PC-9 (cell line): ENCODE data around the gene PHACTR1. TPM values are rescaled to one million over a fixed set of nuclear protein-coding genes. Genes with fewer than 3 reads are reported as not detected.

Experiments used
- BruUV-seq: library from RNA; stranded (reverse); fragments of 400-500 nt; replicated peaks from 2 replicates; lab custom pipeline; 2021; lab: Mats Ljungman, UMichigan
- CTCF ChIA-PET: fragments of 300-600 bp; sonication (Branson Sonifier 250); formaldehyde crosslinking; loops from one replicate; lab custom pipeline; 2022; ENCODE audit warnings: antibody characterized with exemption; lab: Charles Lee
- POLR2A ChIA-PET: fragments of 300-600 bp; sonication (Branson Sonifier 250); formaldehyde crosslinking; loops from one replicate; lab custom pipeline; 2022; ENCODE audit warnings: antibody characterized with exemption; ENCODE audit not compliant: unreplicated experiment; lab: Charles Lee
- DNase-seq, 2 experiments: peaks; one replicate each; pipeline versions ENCODE4 v3.0.0 to v3.0.0-alpha.2; 2015 to 2022; ENCODE audit warnings: mixed read lengths in 1 of 2
- H2AFZ ChIP-seq: fragments of 200-600 bp; sonication (generic); 2 replicates; pipeline ENCODE4 v1.8.1; 2017; ENCODE audit warnings: antibody characterized with exemption
- H3F3A ChIP-seq: fragments of 200-600 bp; sonication (generic); 2 replicates; pipeline ENCODE4 v1.8.1; 2017; ENCODE audit warnings: antibody characterized with exemption, mild to moderate bottlenecking, low read depth; ENCODE audit not compliant: insufficient read depth
- H3K27ac ChIP-seq: fragments of 200-600 bp; sonication (generic); 2 replicates; pipeline ENCODE4 v1.6.1; 2016; ENCODE audit warnings: mixed run types
- H3K27me3 ChIP-seq: fragments of 200-600 bp; sonication (generic); 2 replicates; pipeline ENCODE4 v1.6.1; 2016; ENCODE audit warnings: low read depth, mixed run types; ENCODE audit not compliant: insufficient read depth
- H3K36me3 ChIP-seq: fragments of 200-600 bp; sonication (generic); 2 replicates; pipeline ENCODE4 v1.6.1; 2016; ENCODE audit warnings: low read depth, mixed run types
- H3K4me1 ChIP-seq: fragments of 200-600 bp; sonication (generic); replicated peaks from 2 replicates; pipeline ENCODE4 v1.6.1; 2016; ENCODE audit warnings: mixed run types; ENCODE audit not compliant: insufficient read depth
- H3K4me2 ChIP-seq: fragments of 200-600 bp; sonication (generic); 2 replicates; pipeline ENCODE4 v1.6.1; 2017; ENCODE audit warnings: mixed run types
- H3K4me3 ChIP-seq: fragments of 200-600 bp; sonication (generic); 2 replicates; pipeline ENCODE4 v1.6.1; 2016; ENCODE audit warnings: mixed run types
- H3K79me2 ChIP-seq: fragments of 200-600 bp; sonication (generic); 2 replicates; pipeline ENCODE4 v1.6.1; 2017; ENCODE audit warnings: low read depth, mixed run types
- H3K9me2 ChIP-seq: fragments of 200-600 bp; sonication (generic); 2 replicates; pipeline ENCODE4 v1.8.1; 2017; ENCODE audit warnings: mild to moderate bottlenecking; ENCODE audit not compliant: insufficient read depth
- H3K9me3 ChIP-seq: fragments of 200-600 bp; sonication (generic); 2 replicates; pipeline ENCODE4 v1.8.1; 2016; ENCODE audit warnings: low read depth; ENCODE audit not compliant: insufficient read depth
- H4K20me1 ChIP-seq: fragments of 200-600 bp; sonication (generic); 2 replicates; pipeline ENCODE4 v1.8.1; 2017; ENCODE audit not compliant: insufficient read depth
- CTCF ChIP-seq: fragments of 200-600 bp; sonication (generic); conservative IDR thresholded peaks from 2 replicates; pipeline ENCODE4 v1.6.1; 2017; ENCODE audit warnings: mixed run types, antibody characterized with exemption, mild to moderate bottlenecking, moderate library complexity
- EZH2 ChIP-seq: fragments of 200-600 bp; sonication (generic); IDR thresholded peaks from 2 replicates; pipeline ENCODE4 v1.8.0; 2017; ENCODE audit warnings: antibody characterized with exemption, low read depth
- intact Hi-C: fragments of 100-400 bp; cut with micrococcal nuclease; formaldehyde crosslinking; loops from one replicate; pipeline ENCODE4 v1.10.0; 2022; ENCODE audit not compliant: unreplicated experiment
- total RNA-seq: library from RNA; stranded (reverse); gene quantifications from 2 replicates; pipeline ENCODE4 v1.2.3, GENCODE V29; 2021

The PHACTR1 gene
- total RNA-seq, 1 experiment from 2014 or later: not detected

GRCh38 chr6:12861603-12862002 lies 145.0 kb downstream of the PHACTR1 start:
- Histone ChIP-seq H4K20me1 (no peaks in the 10 kb centered on the region), H3K4me1 (no peaks in the 10 kb centered on the region), H2AFZ (no peak overlapping the region), H3K4me2 (no peak overlapping the region), H3K4me3 (no peak overlapping the region), H3K9me3 (no peaks in the 10 kb centered on the region), H3F3A (no peaks in the 10 kb centered on the region), H3K79me2 (no peaks in the 10 kb centered on the region), H3K9me2 (no peaks in the 10 kb centered on the region), H3K27me3 (peaks cover 56% of the 10 kb centered on the region), H3K27ac (no peak overlapping the region), H3K36me3 (no peaks in the 10 kb centered on the region)
- no TSS peak for BruUV-seq
- TF ChIP-seq CTCF (no peak), EZH2 (no peak)
- intact Hi-C loops: no loop called here
- POLR2A ChIA-PET: no interaction called here
- CTCF ChIA-PET: no interaction called here
- DNase-seq: no peak

DNA sequence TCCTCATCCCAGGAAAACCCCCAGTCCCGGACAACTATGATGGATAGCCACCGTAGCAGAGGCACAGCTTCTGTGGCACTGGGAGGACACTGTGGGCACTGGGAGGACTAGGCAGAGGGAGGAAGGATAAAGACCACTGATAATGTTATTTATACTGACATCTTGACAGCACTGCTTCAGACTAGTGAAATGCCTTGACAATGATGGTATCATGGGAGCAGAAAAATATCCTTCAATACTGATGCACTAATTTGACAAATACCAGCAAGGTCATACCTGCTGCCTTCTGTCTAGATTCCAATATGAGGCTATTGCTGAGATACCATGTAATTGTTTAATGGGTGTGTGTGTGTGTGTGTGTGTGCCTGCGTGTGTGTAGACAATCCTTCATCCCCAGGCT lies 148.6 kb downstream of the PHACTR1 start:
- H3K27ac ChIP-seq: no peak overlapping the region
- ChIA-PET POLR2A (no interaction called here), CTCF (no interaction called here)
- H4K20me1 ChIP-seq: no peaks in the 10 kb centered on the region
- H3K36me3 ChIP-seq: no peaks in the 10 kb centered on the region
- H3K4me1 ChIP-seq: no peaks in the 10 kb centered on the region
- no peak overlapping the region for H2AFZ ChIP-seq
- DNase-seq: no peak
- H3K79me2 ChIP-seq: no peaks in the 10 kb centered on the region
- BruUV-seq: no TSS peak
- intact Hi-C loops: no loop called here
- H3K27me3 ChIP-seq: peaks cover 54% of the 10 kb centered on the region
- no peaks in the 10 kb centered on the region for H3K9me2 ChIP-seq
- no peak overlapping the region for H3K4me3 ChIP-seq
- H3K4me2 ChIP-seq: no peak overlapping the region
- no peaks in the 10 kb centered on the region for H3K9me3 ChIP-seq
- H3F3A ChIP-seq: no peaks in the 10 kb centered on the region
- TF ChIP-seq CTCF (no peak), EZH2 (no peak)

GRCh38 chr6:12865671-12866181 lies 149.2 kb downstream of the PHACTR1 start:
- Histone ChIP-seq H3K9me2 (no peaks in the 10 kb centered on the region), H3K36me3 (no peaks in the 10 kb centered on the region), H4K20me1 (no peaks in the 10 kb centered on the region), H3F3A (no peaks in the 10 kb centered on the region), H3K4me1 (no peaks in the 10 kb centered on the region), H3K4me3 (no peak overlapping the region), H3K9me3 (no peaks in the 10 kb centered on the region), H3K27me3 (peaks cover 56% of the 10 kb centered on the region), H3K27ac (no peak overlapping the region), H3K4me2 (no peak overlapping the region), H2AFZ (no peak overlapping the region), H3K79me2 (no peaks in the 10 kb centered on the region)
- intact Hi-C loops: no loop called here
- DNase-seq: no peak
- POLR2A ChIA-PET: no interaction called here
- BruUV-seq: no TSS peak
- CTCF ChIA-PET: no interaction called here
- TF ChIP-seq EZH2 (no peak), CTCF (no peak)
